GM19351 (cell line): ENCODE data around the gene PPM1L.
A peak's percentile ranks its signal among the peaks of the same experiment; 100 is the strongest.

ENCODE experiments used
- ATAC-seq: cut with Tn5 transposase; IDR thresholded peaks from one replicate; pipeline ENCODE4 v1.9.1; 2021; ENCODE audit warnings: mild to moderate bottlenecking, moderate library complexity; ENCODE audit not compliant: unreplicated experiment

Gene PPM1L

DNA sequence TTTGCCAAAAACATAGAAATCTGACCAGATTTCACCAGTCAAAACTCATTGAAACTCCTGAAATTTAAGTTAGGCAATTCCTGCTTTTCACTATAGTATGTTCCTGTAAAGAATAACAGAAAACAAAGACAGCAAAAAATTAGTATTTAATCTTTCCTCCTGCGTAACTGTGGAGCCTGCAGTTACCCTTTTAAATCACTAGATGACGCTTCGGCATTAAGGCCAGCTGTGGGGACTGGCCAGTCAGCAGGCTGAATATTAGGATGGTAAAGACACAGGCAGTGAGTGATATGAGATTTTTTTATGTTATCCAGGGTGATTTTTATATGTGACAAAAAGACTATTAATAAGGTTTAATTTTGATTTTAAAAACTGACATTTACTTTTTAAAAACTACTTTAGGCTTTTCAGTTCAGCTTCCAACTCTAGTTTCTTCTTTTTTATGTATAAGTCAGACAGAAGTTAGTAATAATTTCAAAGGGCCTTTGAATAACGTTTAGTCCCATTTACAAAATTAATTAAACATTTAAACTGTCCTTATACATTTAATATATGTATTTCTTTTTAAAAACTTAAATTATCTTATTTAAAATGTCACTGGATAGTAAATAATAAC is 165.1 kb downstream of the PPM1L start:
- ATAC-seq = peak; percentile 92

DNA sequence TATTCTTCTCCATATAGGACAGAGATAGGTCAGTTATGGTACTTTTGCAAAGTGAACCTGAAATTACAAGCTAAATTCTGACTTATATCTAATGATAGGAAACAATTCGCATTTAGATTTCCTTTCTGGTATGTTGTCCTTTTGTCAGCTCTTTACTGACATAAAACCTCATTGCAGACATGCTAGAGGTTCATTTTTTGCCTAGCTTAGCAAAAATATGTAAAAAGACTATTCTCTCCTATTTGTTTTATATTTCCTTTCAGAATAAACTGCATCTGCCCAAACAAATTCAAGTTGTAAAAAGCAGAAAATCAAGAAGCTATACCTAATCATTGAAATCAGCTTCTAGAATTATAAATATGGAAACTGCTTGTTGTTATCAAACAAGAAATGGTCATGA is 168.7 kb downstream of the PPM1L start:
- no peak for ATAC-seq

DNA sequence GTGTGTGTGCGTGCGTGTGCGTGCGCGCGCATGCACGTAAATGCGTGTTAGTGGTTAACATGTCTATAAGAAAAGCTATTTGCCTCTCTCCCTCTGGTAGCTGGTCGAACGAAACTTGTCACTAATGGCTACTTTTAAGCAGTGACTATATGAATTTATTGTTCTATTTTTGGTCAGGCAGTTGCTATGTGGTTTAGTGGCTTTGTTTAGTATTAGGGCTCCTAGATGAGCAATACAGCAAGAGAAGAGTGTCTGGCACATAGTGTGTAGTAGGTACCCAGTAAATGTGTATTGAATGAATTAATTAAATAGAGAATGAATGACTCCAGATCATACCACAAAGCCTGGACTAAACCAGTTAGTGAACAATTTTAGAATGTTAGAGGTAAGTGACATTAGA is 171.6 kb downstream of the PPM1L start:
- ATAC-seq = no peak

DNA sequence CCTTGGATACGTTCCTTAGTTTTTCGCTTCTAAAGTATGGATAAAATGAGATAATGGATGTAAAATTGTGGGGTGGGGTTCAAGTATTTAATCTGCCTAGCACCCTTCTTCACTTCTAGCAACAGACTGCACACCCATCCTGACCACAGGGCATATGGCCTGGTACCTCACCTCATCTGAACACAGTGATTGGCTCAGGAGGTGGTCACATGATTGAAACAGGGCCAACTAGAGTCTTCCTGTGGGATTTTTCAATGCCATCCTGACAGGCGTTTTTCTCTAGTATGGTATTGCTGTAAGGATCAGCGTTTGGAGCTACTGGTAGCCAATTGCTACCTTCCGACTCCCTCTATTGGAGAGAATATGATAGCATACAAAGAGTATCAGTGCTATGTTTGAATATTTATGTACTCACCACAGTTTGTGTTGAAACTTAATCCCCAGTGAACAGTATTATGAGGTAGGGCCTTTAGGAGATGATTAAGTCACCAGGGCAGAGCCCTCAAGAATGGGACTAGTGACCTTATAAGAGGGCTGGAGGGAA is 172.2 kb downstream of the PPM1L start:
- peak; percentile 53 for ATAC-seq

DNA sequence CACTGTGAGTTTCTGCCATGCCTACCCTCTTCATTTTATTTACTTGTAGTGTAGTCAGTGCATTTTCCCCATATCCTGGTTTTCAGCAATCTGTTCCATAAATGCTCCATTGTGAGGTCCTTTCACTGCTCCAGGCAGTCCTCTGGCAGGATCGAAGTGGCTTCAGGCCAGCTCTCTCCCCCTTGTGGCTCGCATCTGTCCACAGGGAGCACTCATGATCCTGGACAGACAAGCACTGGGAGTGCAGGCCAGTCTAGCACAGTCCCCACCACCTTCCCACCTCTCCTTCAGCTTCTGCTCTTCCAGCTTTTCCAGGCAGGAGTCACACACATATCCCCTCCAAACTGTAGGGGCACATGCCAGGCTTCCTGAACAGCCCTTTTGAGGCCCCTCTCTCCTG is 173.6 kb downstream of the PPM1L start:
- no peak for ATAC-seq

DNA sequence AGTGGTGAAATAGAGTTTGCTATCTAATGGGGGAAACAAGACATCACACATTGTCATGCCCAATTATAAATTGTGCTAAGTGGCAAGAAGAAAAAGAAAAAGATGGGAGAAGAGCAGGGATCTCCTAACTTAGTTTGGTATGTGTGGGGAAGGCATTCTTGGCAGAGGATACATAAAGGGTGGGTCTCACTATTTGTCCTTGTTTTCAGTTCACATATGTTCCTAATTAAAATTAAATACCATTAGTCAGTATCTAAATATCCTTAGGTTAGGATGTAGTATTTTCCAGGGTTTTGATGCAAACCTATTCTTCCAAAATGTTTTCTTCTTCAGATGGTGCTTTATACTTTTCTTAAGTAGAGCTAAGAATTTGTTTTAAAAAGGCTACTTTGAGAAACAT is 175.4 kb downstream of the PPM1L start:
- no peak for ATAC-seq

DNA sequence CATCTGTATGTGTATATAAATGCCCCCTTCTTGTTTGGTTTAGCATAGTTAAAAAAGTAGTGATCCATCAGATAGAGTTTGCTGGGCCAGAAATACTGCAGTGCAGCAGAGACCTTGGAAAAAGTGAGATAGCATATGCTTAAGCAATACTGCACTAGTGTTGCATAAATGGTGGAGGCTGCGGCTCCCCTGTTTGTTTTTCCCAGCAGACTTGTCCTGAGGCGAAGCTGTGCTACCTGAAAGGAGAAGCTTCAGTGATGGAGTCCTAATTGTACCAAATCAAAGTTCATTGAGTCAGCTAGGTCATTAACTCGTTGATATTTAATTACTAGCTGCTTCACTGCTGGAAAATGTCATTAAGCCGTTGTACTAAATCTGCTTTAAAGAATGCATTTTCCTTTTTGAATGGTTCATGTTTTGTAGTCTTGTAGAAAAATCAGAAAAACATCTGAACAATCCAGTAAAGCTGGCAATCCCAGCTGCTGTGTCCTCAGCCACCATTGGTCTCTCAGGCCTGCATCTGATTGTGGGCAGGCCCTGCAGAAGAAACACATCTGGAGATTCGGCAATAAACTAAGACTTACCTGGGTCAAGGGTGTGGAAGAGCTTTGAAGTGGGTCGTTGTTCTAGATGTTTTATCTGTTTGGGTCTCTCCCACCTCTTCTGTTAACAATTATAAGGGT is 179.5 kb downstream of the PPM1L start:
- no peak for ATAC-seq

DNA sequence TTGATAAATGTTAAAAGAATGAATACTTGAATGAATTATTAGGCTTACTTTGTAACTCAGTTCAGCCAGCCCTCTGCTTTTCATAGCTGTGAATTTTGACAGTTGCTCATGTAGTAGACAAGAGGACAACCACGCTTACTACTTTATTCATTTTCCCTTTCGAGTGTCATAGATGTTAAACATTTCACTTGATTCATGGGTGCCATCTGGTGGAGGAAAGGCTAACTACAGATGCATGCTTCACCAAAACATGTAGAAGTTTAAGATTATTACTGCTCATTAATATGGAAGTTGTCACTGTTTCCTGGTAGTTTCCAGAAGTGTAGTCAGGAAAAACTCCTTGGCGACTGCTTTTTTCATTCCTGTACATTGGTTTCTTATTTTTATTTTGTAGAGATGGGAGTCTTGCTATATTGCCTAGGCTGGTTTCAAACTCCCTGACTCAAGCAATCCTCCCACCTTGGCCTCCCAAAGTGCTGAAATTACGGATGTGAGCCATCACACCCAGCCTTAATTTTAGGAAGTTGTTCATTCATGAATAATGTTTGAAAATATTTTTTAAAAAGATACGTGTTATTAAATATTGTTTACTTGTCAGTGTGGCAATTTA is 186.0 kb downstream of the PPM1L start:
- peak; percentile 98 for ATAC-seq

DNA sequence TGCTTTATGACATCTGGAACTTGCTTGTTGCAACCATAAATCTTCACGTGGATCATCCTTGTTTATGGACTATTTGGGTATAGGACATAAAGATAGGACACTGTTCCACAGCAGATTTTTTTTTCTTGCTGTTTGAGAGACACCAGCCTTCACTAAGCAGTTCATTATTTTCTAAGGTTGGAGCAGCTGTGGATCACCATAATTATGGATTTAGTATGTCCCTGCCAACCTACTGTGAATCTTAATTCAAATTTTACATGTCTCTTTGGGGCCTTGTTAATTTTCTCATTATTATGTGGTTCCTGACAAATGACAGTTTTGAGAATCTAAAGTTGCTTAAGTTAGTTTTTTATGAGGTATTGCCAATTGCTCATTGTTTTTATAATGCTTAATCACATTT is 188.0 kb downstream of the PPM1L start:
- no peak for ATAC-seq

DNA sequence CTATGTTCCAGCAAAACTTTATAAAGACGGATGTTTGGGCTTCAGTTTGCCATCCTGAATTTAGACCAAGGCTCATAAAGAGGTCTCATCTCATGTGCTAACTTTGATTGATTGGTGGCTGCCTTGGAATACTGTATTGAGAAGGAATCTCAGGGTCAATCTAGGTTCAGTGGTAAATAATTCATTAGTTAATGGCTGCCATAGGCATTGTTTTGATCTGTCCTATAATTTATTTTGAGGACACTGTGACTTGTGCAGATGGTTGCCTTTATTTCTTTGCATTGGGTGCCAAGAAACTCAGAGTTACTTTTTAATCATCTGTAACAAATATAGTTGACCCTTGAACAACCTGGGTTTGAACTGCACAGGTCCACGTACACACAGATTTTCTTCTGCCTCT is 189.3 kb downstream of the PPM1L start:
- ATAC-seq = no peak

DNA sequence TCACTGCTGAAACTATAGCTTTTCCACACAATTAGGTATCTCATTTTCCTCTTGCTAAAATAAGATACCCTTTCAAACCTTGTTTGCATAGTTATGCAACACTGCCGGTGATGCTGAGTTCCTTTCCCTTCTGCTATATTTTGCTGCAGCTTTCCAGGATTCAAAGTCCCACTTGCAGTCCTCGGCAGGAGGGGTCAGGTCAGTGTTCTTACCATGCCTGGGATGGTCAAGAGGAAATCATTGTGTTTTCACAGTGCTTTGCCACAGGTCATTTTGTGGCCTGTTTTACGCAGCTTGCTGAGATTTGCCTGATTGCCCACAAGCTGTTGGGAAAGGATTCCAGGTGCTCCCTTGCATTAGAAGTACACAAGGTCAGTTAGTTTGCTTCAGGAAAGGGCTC is 192.2 kb downstream of the PPM1L start:
- no peak for ATAC-seq

DNA sequence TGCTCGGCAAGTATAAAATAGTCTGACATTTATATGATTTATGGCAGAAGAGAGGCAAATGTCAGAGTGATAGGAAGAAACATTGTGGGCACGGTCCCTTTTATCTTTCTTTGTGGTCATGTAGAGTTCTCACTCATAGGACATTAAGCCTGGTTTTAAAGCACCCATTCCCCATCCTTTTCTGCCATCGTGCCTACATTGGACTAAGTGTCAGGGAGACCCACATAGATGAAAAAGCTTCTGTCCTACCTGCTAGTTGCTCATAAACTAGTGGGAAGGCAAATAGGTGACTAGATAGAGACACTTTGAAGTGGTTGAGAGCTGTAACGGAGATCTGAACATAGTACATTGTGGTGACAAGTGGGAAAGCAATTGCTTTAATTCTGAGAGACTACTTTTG is 193.4 kb downstream of the PPM1L start:
- ATAC-seq = no peak

DNA sequence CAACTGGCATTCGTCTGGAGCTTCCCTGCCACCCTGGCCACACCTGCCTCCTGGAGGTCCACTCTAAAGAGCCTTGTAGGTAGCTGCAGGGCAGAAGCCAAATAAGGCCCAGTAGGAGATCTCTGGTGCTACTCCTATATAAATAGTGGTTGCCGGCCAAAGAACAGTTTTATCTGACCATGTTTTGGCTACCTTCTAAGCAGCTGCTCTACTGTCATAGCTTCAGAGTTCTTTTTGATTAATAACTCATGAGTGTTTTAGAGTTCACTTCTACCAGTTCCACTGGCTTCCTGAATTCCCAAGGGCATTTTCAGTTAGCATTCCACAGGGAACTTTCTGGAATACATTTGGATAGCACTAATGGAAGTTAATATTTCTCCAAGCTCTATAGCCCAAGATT is 194.5 kb downstream of the PPM1L start:
- ATAC-seq = no peak

DNA sequence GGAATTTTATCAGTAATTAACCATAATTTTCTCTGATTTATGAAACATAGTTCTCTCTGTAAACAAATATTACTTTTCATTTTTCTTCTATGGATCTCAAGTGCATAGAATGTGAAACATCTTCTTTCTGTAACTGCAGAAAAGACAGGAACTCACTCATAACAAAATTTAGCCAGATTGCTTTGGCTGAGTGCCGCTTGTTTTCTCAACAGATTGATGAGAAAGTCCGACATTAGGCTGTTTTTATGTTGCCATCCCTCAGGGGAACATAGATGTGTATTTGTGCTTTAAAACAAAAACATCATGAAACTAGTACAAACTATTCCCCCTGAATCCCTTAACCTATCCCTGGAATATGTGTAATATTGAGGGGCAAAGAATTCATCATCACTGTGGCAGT is 194.9 kb downstream of the PPM1L start:
- ATAC-seq = no peak

DNA sequence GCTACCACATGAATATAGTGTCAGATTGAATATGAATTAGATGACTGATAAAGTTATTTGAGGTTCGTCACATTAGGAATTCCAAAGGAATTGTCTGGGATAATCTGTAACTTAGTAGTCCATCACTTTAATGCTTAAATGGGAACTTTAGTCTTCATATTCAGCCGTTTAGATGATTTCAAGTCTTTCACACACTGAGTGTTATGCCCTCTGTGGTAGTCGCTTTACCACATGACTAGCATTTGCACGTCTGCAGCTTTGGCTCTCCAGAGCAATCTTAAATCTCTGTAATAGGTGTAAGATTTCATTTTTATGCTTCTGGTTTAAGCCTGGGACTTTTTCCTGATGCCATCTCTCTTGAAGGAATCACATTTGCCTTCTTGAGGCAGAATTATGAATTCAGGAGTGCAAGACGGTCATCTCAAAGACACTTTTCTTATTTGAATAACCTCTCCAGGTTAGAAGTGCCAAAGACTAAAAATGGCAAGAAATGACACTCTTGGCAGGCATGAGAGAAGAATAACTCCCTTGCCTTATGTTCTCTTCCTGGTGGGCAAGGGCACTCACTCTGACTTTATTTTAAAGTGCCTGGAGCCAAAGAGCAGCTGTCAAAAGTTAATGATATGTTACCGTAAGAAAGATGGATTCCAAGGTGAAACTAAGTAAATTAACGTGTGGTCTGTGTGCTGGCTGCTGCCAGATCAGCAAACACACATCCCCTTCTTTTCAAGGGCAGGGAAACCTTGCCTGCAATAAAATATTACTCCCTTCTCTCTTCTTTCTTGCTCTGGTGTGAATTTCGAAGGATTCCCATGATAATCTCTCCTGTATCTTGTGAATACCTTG is 195.8 kb downstream of the PPM1L start:
- ATAC-seq = no peak

DNA sequence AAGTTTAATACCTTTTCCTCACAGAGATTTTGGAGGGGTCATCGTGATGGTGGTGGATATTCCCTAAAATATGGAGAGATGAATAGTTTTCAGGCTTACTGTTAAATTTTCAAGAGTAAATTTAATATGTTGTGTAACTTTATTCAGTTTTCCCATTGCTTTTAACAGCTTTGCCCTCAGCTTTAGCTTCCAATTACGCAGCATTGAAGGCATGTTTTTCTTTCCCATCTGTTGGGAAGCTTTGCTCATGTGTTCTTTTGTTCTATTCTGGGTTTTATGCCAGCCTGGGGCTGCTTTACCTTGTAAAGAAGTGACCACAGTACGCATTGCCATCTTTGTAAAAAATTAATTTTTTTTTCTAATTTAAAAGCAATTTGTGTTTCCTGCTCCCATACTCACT is 197.7 kb downstream of the PPM1L start:
- no peak for ATAC-seq

DNA sequence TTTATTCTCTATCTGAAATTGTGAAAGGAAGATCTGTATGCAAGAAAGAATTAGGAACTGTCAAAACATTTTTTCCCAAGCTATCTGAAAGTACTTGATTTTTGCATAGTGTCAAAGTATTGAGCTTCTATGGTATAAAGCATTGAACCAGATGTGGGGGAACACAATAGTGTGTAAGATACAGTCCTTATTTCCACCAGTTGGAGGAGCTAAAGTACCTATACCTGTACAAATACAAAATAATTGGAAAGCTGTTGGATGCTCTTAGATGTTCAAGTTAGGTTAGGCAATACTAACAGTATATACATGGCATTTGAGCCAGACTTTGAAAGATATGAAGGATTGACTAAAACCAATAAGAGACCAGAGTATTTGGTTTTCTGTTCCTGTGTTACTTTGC is 200.8 kb downstream of the PPM1L start:
- ATAC-seq = peak; percentile 97

DNA sequence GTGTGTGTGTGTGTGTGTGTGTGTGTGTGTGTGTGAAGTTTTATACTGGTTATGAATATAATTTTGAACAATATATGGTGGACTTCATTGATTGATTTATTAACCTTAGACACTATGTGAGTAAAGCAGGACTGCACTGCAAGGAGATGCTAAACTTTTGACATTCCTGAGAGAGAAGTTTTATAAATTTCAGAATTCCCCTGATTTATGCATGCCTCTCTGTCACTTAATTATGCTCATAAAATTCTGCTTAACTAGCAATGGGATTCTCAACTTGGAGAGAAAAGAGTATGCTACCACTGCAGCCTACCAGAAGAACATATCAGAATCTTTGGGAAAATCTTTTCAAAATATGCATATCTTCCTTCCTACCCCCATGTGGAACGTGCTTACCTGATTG is 204.5 kb downstream of the PPM1L start:
- ATAC-seq = no peak

DNA sequence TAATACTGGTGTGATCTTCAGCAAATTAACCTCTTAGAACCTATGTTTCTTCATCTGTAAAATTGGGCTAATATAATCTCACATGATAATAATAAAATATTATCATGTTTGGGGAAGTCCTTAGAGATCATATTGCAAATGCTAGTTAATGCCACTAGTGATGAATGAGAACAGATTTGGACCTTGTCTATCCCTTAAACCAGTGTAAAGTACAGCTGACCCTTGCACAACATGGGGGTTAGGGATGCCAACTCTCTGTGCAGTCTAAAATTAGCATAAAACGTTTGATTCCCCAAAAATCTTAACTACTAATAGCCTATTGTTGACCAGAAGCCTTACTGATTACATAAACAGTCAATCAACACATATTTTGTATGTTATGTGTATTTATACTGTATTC is 207.9 kb downstream of the PPM1L start:
- no peak for ATAC-seq

DNA sequence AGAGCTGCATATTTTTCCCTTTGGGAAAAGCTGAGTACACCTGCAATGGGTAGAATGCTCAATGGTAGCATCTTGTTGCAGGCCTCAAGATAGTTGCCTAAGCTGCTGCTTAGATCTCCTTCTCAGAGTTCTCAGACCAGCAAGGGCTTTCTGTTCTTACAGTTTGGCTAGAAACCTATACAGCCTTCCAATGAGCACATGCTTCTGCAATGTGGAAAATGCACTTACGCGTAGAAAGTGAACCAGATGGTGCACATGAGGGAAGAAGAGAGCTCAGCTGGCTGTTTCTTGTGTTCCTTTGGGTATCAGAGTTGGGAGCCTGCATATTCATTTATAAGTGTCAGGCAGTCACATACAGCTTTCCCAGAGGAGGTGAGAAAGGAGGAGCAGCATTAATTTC is 212.7 kb downstream of the PPM1L start:
- no peak for ATAC-seq

DNA sequence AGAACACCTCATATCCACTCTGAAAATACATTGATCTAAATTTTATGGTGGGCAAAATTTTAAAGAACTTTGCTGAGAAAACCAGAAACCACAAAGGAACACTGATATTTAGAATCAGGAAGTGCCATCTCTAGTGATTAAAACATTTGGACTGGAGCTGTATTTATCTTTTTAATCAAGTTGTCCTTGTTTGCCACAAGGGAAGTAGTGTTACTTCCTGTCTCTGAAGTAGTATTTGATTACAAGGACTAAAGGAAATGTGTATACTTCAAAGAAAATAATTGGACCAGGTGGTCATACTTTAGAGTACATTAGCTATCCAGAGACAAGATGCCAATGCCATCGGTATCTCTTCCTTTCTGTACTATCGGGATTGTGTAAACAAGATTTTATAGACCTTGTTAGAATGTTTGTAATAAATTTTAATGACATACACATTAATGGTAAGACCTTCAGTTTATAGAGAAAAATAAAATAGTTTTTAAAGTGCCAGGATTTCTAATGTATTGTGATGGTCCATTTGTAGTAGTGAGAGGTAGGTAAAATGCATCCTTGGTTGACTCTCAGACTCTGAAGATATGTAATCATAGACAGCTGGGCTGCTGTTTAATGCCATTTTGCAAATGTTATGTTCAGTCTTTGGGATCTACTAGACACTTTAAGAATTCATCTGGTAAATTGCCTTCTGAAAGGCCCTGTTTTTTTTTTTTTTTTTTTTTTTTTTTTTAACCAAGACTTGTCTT is 217.2 kb downstream of the PPM1L start:
- no peak for ATAC-seq
